CD4-positive, alpha-beta T cell treated with Interleukin-15 for 4 hours (primary cell): ENCODE measurements around the gene ATP2C2.
"Not testable (repeated sequence)": the region's sequence is repeated elsewhere in the genome, so short reads cannot be mapped to it uniquely, and the experiment has no call there.

Experiments used
- DNase-seq: peaks from one replicate; pipeline ENCODE4 v3.0.0-alpha.2; 2020; ENCODE audit warnings: low spot score

The ATP2C2 gene

GRCh38 chr16:84397090-84397489 is 28.8 kb downstream of the ATP2C2 start:
- DNase-seq = no peak

GRCh38 chr16:84398701-84399100 is 30.4 kb downstream of the ATP2C2 start:
- DNase-seq = no peak

- not testable (repeated sequence) for DNase-seq
These were observed 31.6 kb downstream of the ATP2C2 start for GRCh38 chr16:84399912-84400311.

GRCh38 chr16:84403435-84403834 is 35.1 kb downstream of the ATP2C2 start:
- DNase-seq = not testable (repeated sequence)

GRCh38 chr16:84404324-84404723 is 36.0 kb downstream of the ATP2C2 start:
- no peak for DNase-seq

- DNase-seq = no peak
These were observed 36.8 kb downstream of the ATP2C2 start for GRCh38 chr16:84404936-84405639.

- no peak for DNase-seq
These were observed 37.9 kb downstream of the ATP2C2 start for GRCh38 chr16:84406006-84406963.

GRCh38 chr16:84407588-84408313 is 39.4 kb downstream of the ATP2C2 start:
- no peak for DNase-seq

GRCh38 chr16:84408314-84408690 is 40.0 kb downstream of the ATP2C2 start:
- DNase-seq = no peak

- no peak for DNase-seq
These were observed 40.5 kb downstream of the ATP2C2 start for GRCh38 chr16:84408856-84409255.

GRCh38 chr16:84410361-84411138 is 42.2 kb downstream of the ATP2C2 start:
- no peak for DNase-seq

- no peak for DNase-seq
These were observed 43.4 kb downstream of the ATP2C2 start for GRCh38 chr16:84411768-84412167.

- DNase-seq = no peak
These were observed 43.9 kb downstream of the ATP2C2 start for GRCh38 chr16:84412262-84412661.

- no peak for DNase-seq
These were observed 45.1 kb downstream of the ATP2C2 start for GRCh38 chr16:84413244-84414004.

GRCh38 chr16:84414789-84415326 is 46.5 kb downstream of the ATP2C2 start:
- DNase-seq = no peak

- DNase-seq = no peak
These were observed 48.3 kb downstream of the ATP2C2 start for GRCh38 chr16:84416407-84417321.

GRCh38 chr16:84418056-84418849 is 49.9 kb downstream of the ATP2C2 start:
- DNase-seq = no peak

- no peak for DNase-seq
These were observed 51.4 kb downstream of the ATP2C2 start for GRCh38 chr16:84419730-84420129.

GRCh38 chr16:84420556-84420955 is 52.2 kb downstream of the ATP2C2 start:
- DNase-seq = not testable (repeated sequence)
